ENCODE results near the gene YIF1B.
"Not testable (repeated sequence)": the region's sequence is repeated elsewhere in the genome, so short reads cannot be mapped to it uniquely, and the experiment has no call there.

Gene YIF1B, protein sequence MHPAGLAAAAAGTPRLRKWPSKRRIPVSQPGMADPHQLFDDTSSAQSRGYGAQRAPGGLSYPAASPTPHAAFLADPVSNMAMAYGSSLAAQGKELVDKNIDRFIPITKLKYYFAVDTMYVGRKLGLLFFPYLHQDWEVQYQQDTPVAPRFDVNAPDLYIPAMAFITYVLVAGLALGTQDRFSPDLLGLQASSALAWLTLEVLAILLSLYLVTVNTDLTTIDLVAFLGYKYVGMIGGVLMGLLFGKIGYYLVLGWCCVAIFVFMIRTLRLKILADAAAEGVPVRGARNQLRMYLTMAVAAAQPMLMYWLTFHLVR

DNA sequence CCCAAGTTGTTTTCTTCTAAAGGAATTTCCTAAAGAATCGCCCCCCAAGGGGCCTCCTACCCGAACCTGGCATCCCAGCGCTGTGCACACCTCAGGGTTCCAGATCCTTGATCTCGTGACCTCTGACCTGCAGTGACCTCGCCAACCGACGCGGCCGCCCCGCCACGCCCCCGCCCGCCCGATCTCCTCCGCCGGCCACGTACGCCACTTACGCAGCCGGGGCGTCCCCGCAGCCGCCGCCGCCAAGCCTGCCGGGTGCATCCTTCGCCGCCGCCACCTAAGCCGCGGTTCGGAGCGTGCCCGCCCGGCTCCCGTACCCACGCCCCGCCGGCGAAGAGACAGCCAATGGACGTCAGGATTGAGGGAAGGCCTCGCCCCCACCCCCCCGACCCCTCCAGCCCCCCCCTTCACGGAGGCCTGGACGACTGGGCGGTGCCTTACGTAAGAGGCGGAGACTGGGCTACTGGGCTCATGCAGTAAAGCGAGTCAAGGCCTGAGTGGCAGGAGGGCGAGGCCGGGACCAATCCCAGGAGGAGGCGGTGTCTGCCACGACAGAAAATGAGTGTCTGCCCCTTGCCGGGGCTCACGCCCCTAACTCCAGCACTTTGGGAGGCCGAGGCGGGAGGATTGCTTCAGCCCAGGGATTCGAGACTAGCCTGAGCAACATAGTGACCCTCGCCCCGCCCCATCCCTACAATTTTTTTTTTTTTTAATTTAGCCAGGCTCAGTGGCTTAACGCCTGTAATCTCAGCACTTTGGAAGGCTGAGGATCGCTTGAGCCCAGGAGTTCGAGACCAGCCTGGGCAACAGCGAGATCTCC is at the start of gene YIF1B:
Gene YIF1B, minus strand, starts transcription at position 291 of the 820 bp plus-strand sequence. Its CDS starts 30 bp downstream, at position 261.
- peak within 1 kb of the TSS; percentile 76 for H3K4me3 ChIP-seq
- peak within 1 kb of the TSS; percentile 65 for H3K9ac ChIP-seq (ENCODE audit: insufficient read length)
- no peaks in the 10 kb centered on the region for H3K9me3 ChIP-seq (ENCODE audit: low read depth, low read length)
- no peaks in the 10 kb centered on the region for H3K36me3 ChIP-seq (ENCODE audit: insufficient read depth, low read length)
- peak; percentile 73 for DNase-seq (ENCODE audit: low read depth, low spot score)
- H3K27ac ChIP-seq, result no peak within 1 kb of the TSS
- TF ChIP-seq EZH2 (IDR thresholded peaks at IDR 0.05), result no peak
- peak; percentile 47; the same call in 1 of the 2 replicates for TF ChIP-seq POLR2AphosphoS5 (IDR thresholded peaks at IDR 0.05; ENCODE audit: borderline replicate concordance, low read depth, low read length)
- peak; percentile 69 for TF ChIP-seq FOXP2 (optimal IDR thresholded peaks at IDR 0.05; ENCODE audit: control extremely low read depth, extremely low read length, insufficient read depth)

GRCh38 chr19:38362946-38363688 is 47.4 kb upstream of the YIF1B start:
- not testable (repeated sequence) for H3K36me3 ChIP-seq (ENCODE audit: insufficient read depth, low read length); DNase-seq (ENCODE audit: low read depth, low spot score); H3K9me3 ChIP-seq (ENCODE audit: low read depth, low read length); H3K9ac ChIP-seq (ENCODE audit: insufficient read length); H3K4me3 ChIP-seq; H3K27ac ChIP-seq

GRCh38 chr19:38362076-38362945 is 46.6 kb upstream of the YIF1B start:
- no peak overlapping the region for H3K9ac ChIP-seq (ENCODE audit: insufficient read length)
- no peak overlapping the region for H3K27ac ChIP-seq
- DNase-seq (ENCODE audit: low read depth, low spot score), result no peak
- peak overlapping the region; percentile 77 for H3K4me3 ChIP-seq
- TF ChIP-seq FOXP2 (optimal IDR thresholded peaks at IDR 0.05; ENCODE audit: control extremely low read depth, extremely low read length, insufficient read depth) (no peak), POLR2AphosphoS5 (IDR thresholded peaks at IDR 0.05; ENCODE audit: borderline replicate concordance, low read depth, low read length) (no peak), EZH2 (IDR thresholded peaks at IDR 0.05) (no peak)
- H3K36me3 ChIP-seq (ENCODE audit: insufficient read depth, low read length), result no peaks in the 10 kb centered on the region
- H3K9me3 ChIP-seq (ENCODE audit: low read depth, low read length), result no peaks in the 10 kb centered on the region

GRCh38 chr19:38361633-38362075 is 45.9 kb upstream of the YIF1B start:
- peak; percentile 8 for DNase-seq (ENCODE audit: low read depth, low spot score)
- no peak overlapping the region for H3K9ac ChIP-seq (ENCODE audit: insufficient read length)
- no peak for TF ChIP-seq POLR2AphosphoS5 (IDR thresholded peaks at IDR 0.05; ENCODE audit: borderline replicate concordance, low read depth, low read length)
- TF ChIP-seq EZH2 (IDR thresholded peaks at IDR 0.05), result no peak
- TF ChIP-seq FOXP2 (optimal IDR thresholded peaks at IDR 0.05; ENCODE audit: control extremely low read depth, extremely low read length, insufficient read depth), result no peak

DNA sequence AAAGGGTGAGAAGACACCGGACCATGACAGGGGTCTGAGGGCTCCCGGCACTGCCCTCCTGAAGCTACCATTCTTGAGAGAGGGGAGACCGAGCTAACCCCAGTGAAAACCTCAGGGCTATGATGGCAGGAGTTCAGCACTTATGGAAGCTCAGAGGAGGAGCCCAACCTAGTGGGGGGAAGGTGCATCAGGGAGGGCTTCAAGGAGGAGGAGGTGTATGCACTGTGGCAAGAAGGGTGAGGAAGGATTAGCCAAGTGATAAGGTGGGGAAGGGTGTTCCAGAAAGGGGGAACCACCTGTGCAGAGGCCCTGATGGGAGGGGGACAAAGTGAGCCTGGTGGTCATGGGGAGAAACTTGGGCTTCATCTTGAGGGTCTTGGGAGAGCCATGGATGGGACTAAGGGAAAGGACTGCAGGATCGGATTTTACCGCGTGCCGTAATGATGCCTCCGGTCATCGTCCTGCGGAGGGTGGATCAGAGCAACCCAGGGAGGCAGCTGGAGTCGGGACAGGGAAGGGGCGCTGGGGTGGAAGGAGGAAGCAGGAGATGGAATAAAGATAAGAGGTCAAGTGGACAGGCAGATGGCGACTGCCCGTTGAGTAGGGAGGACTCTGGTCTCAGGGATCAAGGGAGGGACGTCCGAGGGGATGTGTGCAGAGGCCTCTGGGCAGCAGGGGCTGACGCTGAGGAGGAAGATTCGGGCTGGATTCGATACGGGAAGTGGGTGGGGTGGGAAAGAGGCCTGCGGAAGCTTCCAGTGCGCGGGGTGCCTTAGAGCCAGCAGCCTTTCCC is 45.3 kb upstream of the YIF1B start:
- DNase-seq (ENCODE audit: low read depth, low spot score), result no peak
- Histone ChIP-seq H3K9me3 (ENCODE audit: low read depth, low read length) (no peaks in the 10 kb centered on the region), H3K9ac (ENCODE audit: insufficient read length) (no peak overlapping the region), H3K4me3 (peak overlapping the region; percentile 77), H3K36me3 (ENCODE audit: insufficient read depth, low read length) (no peaks in the 10 kb centered on the region), H3K27ac (no peak overlapping the region)
- no peak for TF ChIP-seq FOXP2 (optimal IDR thresholded peaks at IDR 0.05; ENCODE audit: control extremely low read depth, extremely low read length, insufficient read depth)
- TF ChIP-seq EZH2 (IDR thresholded peaks at IDR 0.05), result no peak
- TF ChIP-seq POLR2AphosphoS5 (IDR thresholded peaks at IDR 0.05; ENCODE audit: borderline replicate concordance, low read depth, low read length), result no peak

More at GRCh38 chr19:38361633-38362075, 45.9 kb upstream of the YIF1B start:
- H3K4me3 ChIP-seq, result peak overlapping the region; percentile 77
- no peak overlapping the region for H3K27ac ChIP-seq
- H3K9me3 ChIP-seq (ENCODE audit: low read depth, low read length), result no peaks in the 10 kb centered on the region
- no peaks in the 10 kb centered on the region for H3K36me3 ChIP-seq (ENCODE audit: insufficient read depth, low read length)

DNA sequence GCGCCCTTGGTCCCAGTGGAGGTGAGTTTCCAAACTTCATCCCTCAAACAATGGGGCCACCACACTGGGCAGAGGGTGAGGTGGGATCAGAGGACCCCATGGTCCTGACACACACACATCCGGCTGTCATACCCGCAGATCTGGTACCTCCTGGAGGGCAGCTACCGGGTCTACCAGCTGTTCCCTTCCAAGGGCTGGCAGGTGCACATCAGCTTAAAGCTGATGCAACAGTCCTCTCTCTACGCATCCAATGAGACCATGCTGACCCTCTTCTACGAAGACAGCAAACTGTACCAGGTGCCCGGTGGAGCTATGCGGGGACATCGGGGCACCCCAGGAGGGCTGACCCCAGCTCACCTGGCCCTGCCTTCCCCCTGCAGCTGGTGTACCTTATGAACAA is 44.6 kb upstream of the YIF1B start:
- no peak overlapping the region for H3K4me3 ChIP-seq
- H3K36me3 ChIP-seq (ENCODE audit: insufficient read depth, low read length), result no peaks in the 10 kb centered on the region
- no peak for TF ChIP-seq FOXP2 (optimal IDR thresholded peaks at IDR 0.05; ENCODE audit: control extremely low read depth, extremely low read length, insufficient read depth)
- TF ChIP-seq EZH2 (IDR thresholded peaks at IDR 0.05), result no peak
- TF ChIP-seq POLR2AphosphoS5 (IDR thresholded peaks at IDR 0.05; ENCODE audit: borderline replicate concordance, low read depth, low read length), result no peak
- no peaks in the 10 kb centered on the region for H3K9me3 ChIP-seq (ENCODE audit: low read depth, low read length)
- H3K27ac ChIP-seq, result no peak overlapping the region
- no peak for DNase-seq (ENCODE audit: low read depth, low spot score)
- no peak overlapping the region for H3K9ac ChIP-seq (ENCODE audit: insufficient read length)

Data from SK-N-MC (cell line).